BLaER1 (cell line): ENCODE results near the gene PAF1.

Source experiments
- H3K27ac ChIP-seq: shearing (Covaris generic); formaldehyde crosslinking; 2 replicates; pipeline ENCODE4 v1.8.1; 2022
- H3K27me3 ChIP-seq: shearing (Covaris generic); formaldehyde crosslinking; 2 replicates; pipeline ENCODE4 v1.8.1; 2022
- H3K36me3 ChIP-seq: shearing (Covaris generic); formaldehyde crosslinking; 2 replicates; pipeline ENCODE4 v1.8.1; 2022
- H3K4me1 ChIP-seq: shearing (Covaris generic); formaldehyde crosslinking; 2 replicates; pipeline ENCODE4 v1.8.1; 2022
- H3K4me2 ChIP-seq: shearing (Covaris generic); formaldehyde crosslinking; 2 replicates; pipeline ENCODE4 v1.8.1; 2022
- H3K4me3 ChIP-seq: shearing (Covaris generic); formaldehyde crosslinking; 2 replicates; pipeline ENCODE4 v1.8.1; 2022
- H3K9ac ChIP-seq: shearing (Covaris generic); formaldehyde crosslinking; 2 replicates; pipeline ENCODE4 v1.8.1; 2022
- H3K9me3 ChIP-seq: shearing (Covaris generic); formaldehyde crosslinking; 2 replicates; pipeline ENCODE4 v1.8.1; 2022
- H4K20me1 ChIP-seq: shearing (Covaris generic); formaldehyde crosslinking; 2 replicates; pipeline ENCODE4 v1.8.1; 2022
- Cebpa-rat ChIP-seq: shearing (Covaris generic); IDR thresholded peaks from 2 replicates; pipeline ENCODE4 v1.8.1; 2022

PAF1 gene

GRCh38 chr19:39398297-39398864 lies 7.5 kb upstream of the PAF1 start:
- Histone ChIP-seq H3K4me1 (peaks cover 54% of the 10 kb centered on the region), H4K20me1 (no peaks in the 10 kb centered on the region), H3K4me2 (peak overlapping the region; percentile 65), H3K9ac (peak overlapping the region; percentile 26; the same call in 1 of the 2 replicates), H3K27me3 (no peaks in the 10 kb centered on the region), H3K9me3 (no peaks in the 10 kb centered on the region), H3K27ac (peak overlapping the region; percentile 78), H3K4me3 (no peak overlapping the region), H3K36me3 (peaks cover 55% of the 10 kb centered on the region)
- peak; percentile 46; the same call in 1 of the 2 replicates for TF ChIP-seq Cebpa-rat

DNA sequence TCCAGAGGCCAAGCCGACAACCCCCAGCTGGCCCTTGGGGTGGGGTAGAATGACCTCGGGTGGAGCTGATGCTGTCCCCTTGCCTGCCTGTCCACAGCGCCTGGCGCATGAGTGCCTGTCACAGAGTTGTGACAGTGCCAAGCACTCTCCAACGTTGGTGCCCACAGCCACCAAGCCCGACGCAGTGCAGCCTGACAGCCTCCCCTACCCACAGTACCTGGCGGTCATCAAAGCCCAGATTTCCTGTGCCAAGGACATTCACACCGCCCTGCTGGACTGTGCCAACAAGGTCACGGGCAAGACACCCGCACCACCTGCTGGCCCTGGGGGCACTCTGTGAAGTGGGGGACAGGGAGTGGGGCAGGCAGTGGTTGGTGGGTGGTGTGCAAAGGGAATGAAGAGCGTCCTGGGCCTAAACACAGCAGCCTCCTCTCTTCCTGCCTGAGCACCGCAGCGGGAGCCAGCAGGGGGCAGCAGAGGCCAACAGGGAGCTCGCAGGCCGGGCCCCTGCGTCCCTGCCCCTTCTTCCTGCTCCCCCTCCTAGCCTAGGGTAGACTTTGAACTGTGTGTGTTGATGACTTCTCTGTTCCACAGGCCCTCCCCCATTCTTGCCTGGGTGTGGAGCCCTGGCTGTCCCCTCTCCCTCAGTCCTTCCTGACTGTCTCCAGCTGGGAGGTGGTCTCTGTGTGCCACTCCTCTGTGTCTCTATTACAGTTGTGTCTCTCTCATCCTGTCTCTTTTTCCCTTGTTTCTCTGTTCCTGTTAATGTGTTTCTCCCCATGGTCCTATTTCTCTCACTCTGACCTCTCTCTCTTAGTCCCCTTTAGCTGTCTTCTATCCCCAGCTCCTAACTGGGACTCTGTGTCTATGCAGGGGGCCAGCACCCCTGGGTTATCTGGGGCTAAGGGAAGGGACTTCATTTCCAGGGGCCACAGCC lies 6.7 kb upstream of the PAF1 start:
- Histone ChIP-seq H3K36me3 (peaks cover 60% of the 10 kb centered on the region), H3K27ac (peak overlapping the region; percentile 78), H4K20me1 (no peaks in the 10 kb centered on the region), H3K9ac (peak overlapping the region; percentile 26; the same call in 1 of the 2 replicates), H3K4me3 (no peak overlapping the region), H3K4me1 (peaks cover 53% of the 10 kb centered on the region), H3K27me3 (no peaks in the 10 kb centered on the region), H3K4me2 (peak overlapping the region; percentile 65), H3K9me3 (no peaks in the 10 kb centered on the region)
- no peak for TF ChIP-seq Cebpa-rat

- H3K36me3 ChIP-seq = peaks cover 73% of the 10 kb centered on the region
Measured at GRCh38 chr19:39390451-39390750, 505 bp downstream of the PAF1 start.

DNA sequence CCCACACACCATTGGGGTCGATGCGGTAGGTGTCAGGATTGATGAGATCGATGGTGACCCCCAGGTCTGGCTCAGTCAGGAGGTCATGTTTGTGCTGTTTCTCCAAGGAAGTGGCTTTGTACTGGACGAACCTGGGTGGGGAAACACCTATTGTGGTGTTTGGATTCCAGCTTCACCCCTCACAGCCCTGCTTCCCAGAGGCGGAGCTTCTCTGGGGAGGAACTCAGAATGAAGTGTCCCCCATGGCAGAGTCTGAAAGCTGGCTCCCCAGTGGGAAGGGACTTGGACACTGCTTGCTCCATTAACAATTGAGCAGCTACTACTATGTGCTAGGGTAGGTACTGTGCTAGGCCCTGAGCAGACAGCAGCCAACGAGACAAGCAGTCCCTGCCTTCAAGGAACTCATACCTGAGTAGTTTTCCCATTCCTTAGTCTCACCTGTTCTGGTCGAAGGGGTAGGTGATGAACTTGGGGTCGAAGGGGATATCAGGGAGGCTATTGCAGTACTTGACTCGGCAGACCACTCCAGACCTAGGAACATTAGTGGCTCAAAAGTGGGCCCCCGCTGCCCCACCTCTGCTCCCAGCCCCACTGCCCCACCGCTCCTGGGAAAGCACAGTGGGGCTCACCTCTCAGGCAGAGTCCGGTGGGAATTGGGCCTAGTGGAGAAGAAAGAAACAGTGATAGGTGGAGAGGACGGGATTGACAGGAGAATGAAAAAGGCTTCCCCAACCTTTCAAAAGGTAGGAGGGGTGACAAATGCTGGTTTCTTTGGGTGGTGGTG lies 1.1 kb downstream of the PAF1 start:
- Histone ChIP-seq H3K4me2 (peak overlapping the region; percentile 96), H3K4me3 (peak overlapping the region; percentile 76), H3K27ac (peak overlapping the region; percentile 98), H4K20me1 (peaks cover 30% of the 10 kb centered on the region; the same call in 1 of the 2 replicates), H3K9ac (peak overlapping the region; percentile 99), H3K9me3 (no peaks in the 10 kb centered on the region), H3K4me1 (peaks cover 25% of the 10 kb centered on the region), H3K27me3 (no peaks in the 10 kb centered on the region), H3K36me3 (peaks cover 73% of the 10 kb centered on the region)
- TF ChIP-seq Cebpa-rat = no peak

More at GRCh38 chr19:39390451-39390750, 505 bp downstream of the PAF1 start:
- Histone ChIP-seq H3K9ac (peak overlapping the region; percentile 99), H3K4me2 (peak overlapping the region; percentile 96), H3K9me3 (no peaks in the 10 kb centered on the region), H3K27me3 (no peaks in the 10 kb centered on the region), H4K20me1 (peaks cover 25% of the 10 kb centered on the region; the same call in 1 of the 2 replicates), H3K27ac (peak overlapping the region; percentile 98), H3K4me1 (peaks cover 25% of the 10 kb centered on the region), H3K4me3 (peak overlapping the region; percentile 76)
- TF ChIP-seq Cebpa-rat = no peak

DNA sequence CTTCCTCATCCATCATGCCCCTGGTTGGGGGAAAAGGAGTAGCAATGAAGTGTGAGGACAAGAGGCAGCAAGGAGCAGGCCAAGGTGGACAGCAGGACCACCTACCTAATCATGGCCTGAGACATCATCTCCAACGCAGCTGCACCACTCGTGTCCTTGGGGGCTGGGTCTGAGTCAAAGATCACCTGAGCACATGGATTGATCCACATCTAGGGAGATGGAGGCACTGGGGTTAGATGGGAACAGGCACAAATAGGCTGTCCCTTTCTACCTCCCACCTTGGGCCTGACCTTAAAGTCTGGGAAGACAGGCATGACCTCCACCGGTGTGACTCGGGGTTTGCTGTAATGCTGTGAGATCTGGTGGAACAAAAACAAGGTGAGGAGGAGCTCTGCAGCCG lies 2.2 kb downstream of the PAF1 start:
- no peak overlapping the region for H3K9ac ChIP-seq
- H3K4me1 ChIP-seq = peaks cover 25% of the 10 kb centered on the region
- TF ChIP-seq Cebpa-rat = no peak
- H3K9me3 ChIP-seq = no peaks in the 10 kb centered on the region
- peaks cover 73% of the 10 kb centered on the region for H3K36me3 ChIP-seq
- no peaks in the 10 kb centered on the region for H3K27me3 ChIP-seq
- no peak overlapping the region for H3K27ac ChIP-seq
- no peak overlapping the region for H3K4me2 ChIP-seq
- H3K4me3 ChIP-seq = no peak overlapping the region
- peaks cover 30% of the 10 kb centered on the region; the same call in 1 of the 2 replicates for H4K20me1 ChIP-seq

- Histone ChIP-seq H3K36me3 (peaks cover 83% of the 10 kb centered on the region), H3K4me1 (peaks cover 13% of the 10 kb centered on the region), H3K27ac (no peak overlapping the region), H3K4me3 (no peak overlapping the region), H3K4me2 (no peak overlapping the region), H3K9me3 (no peaks in the 10 kb centered on the region), H3K9ac (no peak overlapping the region), H4K20me1 (peaks cover 30% of the 10 kb centered on the region; the same call in 1 of the 2 replicates), H3K27me3 (no peaks in the 10 kb centered on the region)
- TF ChIP-seq Cebpa-rat = no peak
Measured at GRCh38 chr19:39386557-39386956, 4.3 kb downstream of the PAF1 start.

DNA sequence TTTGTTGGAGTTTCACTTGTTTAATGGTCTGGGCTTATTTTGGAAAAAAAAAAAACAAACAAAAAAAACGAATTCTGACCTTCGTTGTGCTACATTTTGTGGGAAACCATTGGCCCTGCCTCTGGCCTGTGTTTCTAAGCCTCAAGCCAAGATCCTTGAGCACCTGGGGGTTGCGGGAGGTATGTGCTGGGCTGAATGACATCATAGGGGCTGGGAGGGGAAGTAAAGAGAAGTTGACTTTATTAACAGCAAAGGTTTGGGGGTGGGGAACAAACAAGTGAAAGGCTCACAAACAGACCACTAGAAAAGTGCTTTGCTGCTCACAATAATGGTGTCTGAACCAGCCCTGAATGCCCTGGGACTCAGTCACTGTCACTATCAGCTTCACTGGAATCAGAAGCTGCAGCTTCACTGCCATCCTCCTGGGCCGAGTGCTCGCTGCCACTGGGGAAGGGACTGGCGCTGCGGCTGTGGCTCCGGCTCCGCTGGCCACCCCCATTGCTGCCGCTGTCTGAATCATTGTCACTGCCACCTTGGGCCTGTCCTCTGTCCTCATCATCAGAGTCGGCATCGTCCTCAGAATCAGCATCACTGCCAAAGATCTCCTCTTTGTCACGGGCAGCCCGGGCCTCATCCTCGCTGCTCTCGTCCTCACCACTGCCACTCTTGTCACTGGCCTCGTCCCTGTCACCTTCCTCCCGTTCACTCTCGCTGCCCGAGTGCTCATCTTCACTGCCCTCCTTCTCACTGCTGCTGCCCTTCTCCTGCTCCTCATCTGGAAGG lies 5.1 kb downstream of the PAF1 start:
- TF ChIP-seq Cebpa-rat = no peak
- H3K36me3 ChIP-seq = peaks cover 91% of the 10 kb centered on the region
- H3K27ac ChIP-seq = no peak overlapping the region
- H4K20me1 ChIP-seq = peaks cover 30% of the 10 kb centered on the region; the same call in 1 of the 2 replicates
- peaks cover 13% of the 10 kb centered on the region for H3K4me1 ChIP-seq
- no peaks in the 10 kb centered on the region for H3K27me3 ChIP-seq
- no peak overlapping the region for H3K4me2 ChIP-seq
- no peak overlapping the region for H3K9ac ChIP-seq
- no peak overlapping the region for H3K4me3 ChIP-seq
- H3K9me3 ChIP-seq = no peaks in the 10 kb centered on the region

DNA sequence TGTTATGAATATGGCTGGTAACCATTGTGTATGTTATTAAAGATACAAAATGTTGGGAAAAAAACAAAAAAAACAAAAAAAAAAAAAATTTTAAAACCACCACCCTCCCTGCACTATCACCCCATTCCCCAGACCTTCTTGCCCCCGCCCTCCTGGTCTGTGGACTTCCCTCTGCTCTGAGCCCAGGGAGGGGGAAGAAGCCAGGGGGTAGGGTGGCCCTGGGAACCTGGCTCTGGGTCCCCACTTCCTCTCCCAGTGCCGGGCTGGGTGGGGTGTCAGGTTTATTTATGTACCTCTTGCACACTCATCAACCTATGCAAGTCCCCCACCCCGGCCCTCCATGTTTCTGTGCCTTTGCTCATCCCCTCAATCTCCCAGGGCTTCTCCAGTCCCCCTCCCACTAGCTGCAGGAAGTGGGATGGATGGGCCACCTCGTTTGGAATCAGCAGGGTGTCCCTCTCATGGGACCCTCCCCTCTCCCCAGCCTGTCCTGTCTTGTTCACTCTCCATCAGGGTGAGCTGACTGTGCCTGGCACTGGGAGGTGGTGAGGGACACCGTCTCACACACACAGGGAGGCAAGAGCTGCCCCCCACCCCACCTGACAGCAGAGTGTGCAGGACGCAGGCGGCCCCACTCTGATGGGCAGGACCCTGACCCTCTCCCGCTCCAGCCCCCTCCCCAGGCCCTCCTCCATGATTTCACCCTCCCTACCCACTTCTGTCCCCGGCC lies 5.9 kb downstream of the PAF1 start:
- peaks cover 99% of the 10 kb centered on the region for H3K36me3 ChIP-seq
- H3K4me3 ChIP-seq = no peak overlapping the region
- H3K4me2 ChIP-seq = no peak overlapping the region
- no peak overlapping the region for H3K27ac ChIP-seq
- H3K9ac ChIP-seq = 0 out of 2 replicates have a peak overlapping the region, but pooled peaks have one; percentile 29
- H4K20me1 ChIP-seq = peaks cover 26% of the 10 kb centered on the region; the same call in 1 of the 2 replicates
- no peak for TF ChIP-seq Cebpa-rat
- no peaks in the 10 kb centered on the region for H3K9me3 ChIP-seq
- peaks cover 8% of the 10 kb centered on the region for H3K4me1 ChIP-seq
- no peaks in the 10 kb centered on the region for H3K27me3 ChIP-seq
